Large intestine (tissue), 3 donors: ENCODE data around the gene CLDN8. TPM values are rescaled to one million over a fixed set of nuclear protein-coding genes. Genes with fewer than 3 reads are reported as not detected.

Source experiments
- DNase-seq, 2 donors: peaks; one replicate each; pipeline versions ENCODE4 v3.0.0 to v3.0.0-alpha.2; 2013
- H3K27ac ChIP-seq: one replicate; pipeline ENCODE4 v1.5.1; 2013; ENCODE audit warnings: low read length
- H3K27me3 ChIP-seq: 2 replicates; pipeline ENCODE4 v1.6.1; 2013; ENCODE audit warnings: low read length; ENCODE audit not compliant: control insufficient read depth, insufficient read depth
- H3K36me3 ChIP-seq: 2 replicates; pipeline ENCODE4 v1.6.1; 2013; ENCODE audit warnings: low read length; ENCODE audit not compliant: control insufficient read depth, insufficient read depth
- H3K4me1 ChIP-seq: one replicate; pipeline ENCODE4 v1.6.1; 2013; ENCODE audit warnings: low read length; ENCODE audit not compliant: control insufficient read depth, insufficient read depth
- H3K4me3 ChIP-seq: one replicate; pipeline ENCODE4 v1.5.1; 2013; ENCODE audit warnings: low read length
- H3K9me3 ChIP-seq: one replicate; pipeline ENCODE4 v1.6.1; 2013; ENCODE audit warnings: mild to moderate bottlenecking, low read depth, low read length, moderate library complexity; ENCODE audit not compliant: control insufficient read depth
- WGBS: methylation state at CpG from one replicate; pipeline ENCODE4 v1.1.5; 2013; ENCODE audit warnings: low lambda C conversion rate; ENCODE audit not compliant: insufficient coverage; 5-methylcytosine and 5-hydroxymethylcytosine counted together
- polyA plus RNA-seq: library from polyadenylated mRNA; unstranded; fragments of 120-200 nt; gene quantifications from one replicate; pipeline ENCODE4 v1.2.1, GENCODE V29; 2013

CLDN8 gene
- polyA plus RNA-seq, 1 donor = not detected

DNA sequence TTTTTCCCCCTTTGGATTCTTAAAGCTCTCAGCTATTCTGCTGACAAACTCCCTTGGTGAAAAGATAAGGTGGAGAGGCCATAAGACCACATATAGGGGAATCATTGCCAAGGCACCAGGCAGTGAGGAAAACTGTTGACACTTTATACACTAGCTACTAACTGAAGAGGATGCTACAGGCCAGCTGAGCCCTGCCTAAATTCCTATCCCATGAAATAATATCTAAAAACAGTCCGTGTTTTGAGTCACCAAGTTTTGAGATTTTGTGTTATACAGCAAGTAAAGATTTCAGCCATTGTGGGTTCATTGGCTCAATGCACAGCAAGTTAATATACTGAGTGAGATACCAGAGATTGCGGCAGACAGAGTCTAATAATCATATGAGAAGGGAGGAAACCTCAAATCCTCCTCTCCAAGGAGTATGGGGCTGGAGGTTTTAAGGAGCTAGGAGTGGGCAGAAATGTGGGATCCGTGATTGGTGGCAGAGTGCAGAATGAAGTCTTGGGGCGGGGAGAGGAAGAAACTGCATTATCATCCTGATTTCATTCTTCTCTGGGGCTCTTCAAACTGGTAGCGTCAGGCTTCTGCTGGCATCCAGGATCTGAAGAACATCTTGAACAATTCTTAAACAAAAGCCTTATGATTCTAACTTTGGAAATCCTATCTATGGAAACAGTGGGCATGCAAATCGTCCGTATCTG is 9.2 kb downstream of the CLDN8 start:
- Histone ChIP-seq H3K4me1 (no peaks in the 10 kb centered on the region), H3K9me3 (no peaks in the 10 kb centered on the region), H3K27ac (no peak overlapping the region), H3K4me3 (no peak overlapping the region), H3K36me3 (no peaks in the 10 kb centered on the region), H3K27me3 (no peaks in the 10 kb centered on the region)
- DNase-seq = no peak
- 71% methylated on average over 1 of the region's 7 CpGs for WGBS

DNA sequence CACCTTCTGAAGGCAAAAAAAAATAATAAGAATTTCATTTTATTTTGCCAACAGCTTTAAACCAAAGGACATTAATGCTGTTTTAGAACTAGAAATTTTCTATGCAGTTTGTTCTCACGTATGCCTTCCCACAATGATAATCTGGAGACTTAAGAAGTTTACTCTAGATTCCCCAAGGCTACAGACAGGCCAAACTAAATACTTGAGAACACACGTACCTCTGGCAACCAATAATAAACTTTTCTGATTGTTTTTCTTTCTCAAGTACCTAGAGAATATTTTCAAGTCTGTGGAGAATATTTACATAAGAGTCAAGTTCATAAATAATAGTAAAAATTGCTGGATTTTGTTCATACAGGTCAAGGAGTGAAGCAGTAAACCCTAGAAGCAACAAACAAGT is 15.9 kb downstream of the CLDN8 start:
- H3K27ac ChIP-seq = no peak overlapping the region
- no peaks in the 10 kb centered on the region for H3K4me1 ChIP-seq
- no peaks in the 10 kb centered on the region for H3K36me3 ChIP-seq
- DNase-seq = no peak
- no peaks in the 10 kb centered on the region for H3K27me3 ChIP-seq
- H3K4me3 ChIP-seq = no peak overlapping the region
- no peaks in the 10 kb centered on the region for H3K9me3 ChIP-seq
- 86% methylated on average over 1 of the region's 2 CpGs for WGBS

DNA sequence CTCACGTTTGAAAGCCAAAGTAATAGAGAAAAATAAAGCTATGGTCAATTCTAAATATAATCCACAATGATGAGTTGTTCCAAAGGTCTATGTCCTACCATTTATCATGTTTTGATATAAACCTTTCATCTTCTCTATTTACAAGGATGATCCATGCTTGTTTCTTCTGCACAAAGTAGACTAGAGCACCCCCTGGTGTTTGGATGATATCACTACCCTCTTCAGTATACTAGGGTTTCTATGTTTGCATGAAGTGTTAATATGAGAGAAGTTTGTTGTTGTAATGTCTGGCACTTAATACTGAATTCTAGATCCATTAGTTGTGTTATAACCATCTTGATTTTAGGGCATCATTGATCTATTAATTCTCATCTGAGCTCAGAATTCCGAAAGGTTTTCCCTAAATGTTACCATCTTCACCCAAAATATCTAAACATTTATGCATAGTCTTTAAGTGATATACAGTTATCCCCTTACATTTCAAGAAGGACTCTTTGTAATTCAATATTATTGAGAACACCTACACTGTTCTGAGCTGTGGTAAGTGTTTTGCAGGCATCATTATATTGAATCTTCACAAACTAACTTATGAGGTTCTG is 21.1 kb downstream of the CLDN8 start:
- whole genome bisulfite sequencing = 17% methylated on average over 1 of the region's 2 CpGs
- Histone ChIP-seq H3K36me3 (no peaks in the 10 kb centered on the region), H3K9me3 (no peaks in the 10 kb centered on the region), H3K4me3 (no peak overlapping the region), H3K27ac (no peak overlapping the region), H3K4me1 (no peaks in the 10 kb centered on the region), H3K27me3 (no peaks in the 10 kb centered on the region)
- peak in 1 of 2 donors; percentile 7 for DNase-seq

DNA sequence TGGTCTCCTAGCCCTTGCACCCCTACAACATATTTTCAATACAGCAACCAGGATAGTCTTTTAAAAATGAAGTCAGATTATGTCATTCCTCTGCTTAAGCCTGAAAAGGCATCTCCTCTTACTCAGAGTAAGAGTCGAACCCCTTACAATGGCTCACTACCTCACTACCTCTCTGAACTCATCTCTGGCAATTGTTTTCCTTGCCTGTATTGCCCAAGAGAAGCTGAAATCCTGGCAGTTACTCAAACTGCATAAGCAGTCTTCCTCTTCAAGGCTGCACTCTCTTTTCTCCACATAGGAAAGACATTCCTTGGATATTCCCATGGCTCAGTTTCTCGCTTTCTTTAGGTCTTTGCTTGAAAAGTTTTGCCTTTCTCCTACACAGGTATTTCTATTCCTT is 22.7 kb downstream of the CLDN8 start:
- Histone ChIP-seq H3K4me3 (no peak overlapping the region), H3K9me3 (no peaks in the 10 kb centered on the region), H3K27me3 (no peaks in the 10 kb centered on the region), H3K27ac (no peak overlapping the region), H3K36me3 (no peaks in the 10 kb centered on the region), H3K4me1 (no peaks in the 10 kb centered on the region)
- 100% methylated on average over 1 of the region's 2 CpGs for WGBS
- DNase-seq = no peak

DNA sequence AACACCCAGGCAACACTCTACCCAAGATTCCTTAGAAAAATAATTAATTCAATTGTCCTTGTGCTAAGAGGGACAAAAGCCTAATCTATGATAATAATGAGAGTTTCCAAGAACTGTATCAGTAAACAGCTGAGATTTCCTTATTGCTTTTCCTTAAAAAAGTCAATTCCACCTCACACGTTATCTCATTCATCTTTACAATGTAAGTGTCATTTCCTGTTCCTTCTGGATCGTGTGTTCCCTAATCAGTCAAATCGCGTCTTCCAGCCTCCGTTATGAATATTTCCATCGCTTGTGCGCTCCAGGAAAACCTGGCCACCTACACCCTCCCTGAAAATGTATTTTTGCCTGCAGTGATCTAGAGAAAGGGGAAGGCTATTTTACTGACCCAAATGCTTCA is 25.3 kb downstream of the CLDN8 start:
- Histone ChIP-seq H3K27ac (no peak overlapping the region), H3K27me3 (no peaks in the 10 kb centered on the region), H3K4me3 (no peak overlapping the region), H3K4me1 (no peaks in the 10 kb centered on the region), H3K9me3 (no peaks in the 10 kb centered on the region), H3K36me3 (no peaks in the 10 kb centered on the region)
- WGBS = no CpG with 5 or more reads among the region's 7 CpGs
- DNase-seq = no peak

DNA sequence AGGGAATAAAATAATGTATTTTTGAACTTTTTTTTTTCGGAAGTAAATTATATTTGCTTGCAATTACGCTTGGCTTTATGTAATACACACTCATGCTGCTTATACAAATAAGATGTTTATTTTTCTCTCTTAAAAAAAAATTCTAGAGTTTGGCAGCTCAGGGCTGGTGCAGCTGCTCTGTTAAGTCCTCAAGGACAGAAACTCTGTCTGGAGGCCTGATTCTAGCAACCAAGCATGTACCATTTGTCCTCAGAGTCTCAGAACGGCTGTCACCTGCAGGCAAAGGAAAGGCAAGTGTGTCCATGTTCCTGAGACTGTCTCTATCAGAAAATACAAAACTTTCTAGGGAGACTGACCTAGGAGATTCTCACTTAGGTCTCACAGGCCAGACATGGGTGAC is 26.1 kb downstream of the CLDN8 start:
- Histone ChIP-seq H3K9me3 (no peaks in the 10 kb centered on the region), H3K27me3 (no peaks in the 10 kb centered on the region), H3K36me3 (no peaks in the 10 kb centered on the region), H3K4me3 (no peak overlapping the region), H3K27ac (no peak overlapping the region), H3K4me1 (no peaks in the 10 kb centered on the region)
- WGBS = 65% methylated on average over 2 of the region's 3 CpGs
- no peak for DNase-seq

DNA sequence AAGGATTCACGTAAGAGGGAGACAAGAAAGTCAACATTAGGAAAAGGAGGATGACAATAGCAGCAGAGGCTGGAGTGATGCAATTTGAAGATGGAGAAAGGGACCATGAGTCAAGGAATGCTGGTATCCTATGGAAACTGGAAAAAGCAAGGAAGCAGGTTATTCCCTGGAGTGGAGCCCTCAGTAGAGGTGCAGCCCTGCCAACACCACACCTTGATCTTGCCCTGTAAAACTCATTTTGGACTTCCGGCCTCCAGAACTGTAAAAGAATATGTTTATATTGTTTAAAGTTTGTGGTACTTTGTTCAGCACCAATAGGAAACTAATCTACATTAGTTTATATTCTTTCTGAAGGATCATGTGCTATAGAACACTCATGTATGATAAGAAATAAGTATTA is 29.7 kb downstream of the CLDN8 start:
- H3K9me3 ChIP-seq = no peaks in the 10 kb centered on the region
- H3K4me3 ChIP-seq = no peak overlapping the region
- DNase-seq = no peak
- no peaks in the 10 kb centered on the region for H3K36me3 ChIP-seq
- no peak overlapping the region for H3K27ac ChIP-seq
- WGBS = 55% methylated on average over 1 of the region's 2 CpGs
- no peaks in the 10 kb centered on the region for H3K4me1 ChIP-seq
- no peaks in the 10 kb centered on the region for H3K27me3 ChIP-seq

DNA sequence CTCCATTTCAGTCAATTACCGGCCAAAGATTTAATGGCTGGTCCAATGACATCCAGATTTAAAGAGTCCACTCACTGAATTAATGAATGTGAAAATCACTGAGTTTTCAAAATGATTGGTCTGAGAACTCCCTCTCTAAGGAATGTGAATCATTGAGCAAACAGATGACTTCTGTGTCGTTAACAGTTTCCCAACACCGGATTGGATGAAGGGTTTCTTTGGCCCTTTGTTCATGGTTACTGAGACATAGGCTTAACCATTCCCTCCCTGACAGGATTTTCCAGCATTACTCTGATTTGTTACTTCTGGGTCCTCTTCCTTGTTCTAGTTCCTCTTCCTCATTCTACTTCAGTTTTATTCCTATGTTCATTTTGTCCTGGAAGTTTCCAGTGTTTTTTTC is 47.8 kb downstream of the CLDN8 start:
- no peak overlapping the region for H3K27ac ChIP-seq
- no peaks in the 10 kb centered on the region for H3K4me1 ChIP-seq
- no peak for DNase-seq
- WGBS = no CpG with 5 or more reads among the region's 3 CpGs
- no peak overlapping the region for H3K4me3 ChIP-seq
- no peaks in the 10 kb centered on the region for H3K36me3 ChIP-seq
- H3K9me3 ChIP-seq = no peaks in the 10 kb centered on the region
- no peaks in the 10 kb centered on the region for H3K27me3 ChIP-seq

DNA sequence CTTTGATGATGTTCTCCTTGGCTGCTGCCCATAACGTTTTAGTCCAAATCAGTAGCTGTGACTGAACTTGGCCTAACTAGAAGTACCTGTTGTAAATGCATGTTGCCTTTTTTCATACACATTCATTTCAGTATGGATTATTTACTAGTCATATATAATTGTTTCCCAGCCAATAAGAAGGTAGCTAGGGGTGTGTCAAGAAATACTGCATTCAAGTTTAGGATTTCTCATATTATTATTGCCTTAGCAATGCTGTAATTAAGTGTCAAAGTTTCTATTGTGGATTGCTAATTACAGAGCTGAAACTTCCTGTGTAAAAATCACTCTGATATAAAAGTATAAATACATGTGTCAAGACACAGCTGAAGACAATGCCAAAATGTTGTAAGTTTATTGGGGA is 49.2 kb downstream of the CLDN8 start, which contains the start of gene CLDN17:
CLDN17 (minus strand) TSS at position 101 of the 400 bp plus-strand sequence. CDS start 188 bp downstream, outside the sequence.
- Histone ChIP-seq H3K4me3 (no peak within 1 kb of the TSS), H3K27me3 (no peaks in the 10 kb centered on the region), H3K9me3 (no peaks in the 10 kb centered on the region), H3K36me3 (no peaks in the 10 kb centered on the region), H3K4me1 (no peaks in the 10 kb centered on the region), H3K27ac (no peak within 1 kb of the TSS)
- no CpG with 5 or more reads among the region's 1 CpG for WGBS
- no peak for DNase-seq

DNA sequence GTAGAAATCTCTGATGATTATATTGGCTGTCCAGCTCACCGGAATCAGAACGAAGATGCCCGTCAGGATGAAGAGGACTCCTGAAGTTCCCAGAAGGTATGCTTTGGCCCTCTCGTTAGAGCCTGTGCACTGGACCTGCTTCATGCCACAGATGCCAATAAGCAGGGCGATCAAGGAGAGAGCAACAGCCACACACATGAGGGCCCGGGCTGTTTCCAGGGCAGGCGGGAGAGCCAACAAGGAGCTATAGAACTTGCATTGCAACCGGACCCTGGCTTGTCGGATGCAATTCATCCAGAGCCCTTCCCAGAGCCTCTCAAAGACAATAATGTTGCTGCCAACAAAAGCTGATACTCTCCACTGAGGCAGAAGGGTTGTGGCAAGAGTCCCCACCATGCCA is 49.7 kb downstream of the CLDN8 start:
- H3K27me3 ChIP-seq = no peaks in the 10 kb centered on the region
- H3K4me3 ChIP-seq = no peak overlapping the region
- no peak for DNase-seq
- H3K9me3 ChIP-seq = no peaks in the 10 kb centered on the region
- WGBS = no CpG with 5 or more reads among the region's 9 CpGs
- no peaks in the 10 kb centered on the region for H3K4me1 ChIP-seq
- H3K27ac ChIP-seq = no peak overlapping the region
- no peaks in the 10 kb centered on the region for H3K36me3 ChIP-seq

DNA sequence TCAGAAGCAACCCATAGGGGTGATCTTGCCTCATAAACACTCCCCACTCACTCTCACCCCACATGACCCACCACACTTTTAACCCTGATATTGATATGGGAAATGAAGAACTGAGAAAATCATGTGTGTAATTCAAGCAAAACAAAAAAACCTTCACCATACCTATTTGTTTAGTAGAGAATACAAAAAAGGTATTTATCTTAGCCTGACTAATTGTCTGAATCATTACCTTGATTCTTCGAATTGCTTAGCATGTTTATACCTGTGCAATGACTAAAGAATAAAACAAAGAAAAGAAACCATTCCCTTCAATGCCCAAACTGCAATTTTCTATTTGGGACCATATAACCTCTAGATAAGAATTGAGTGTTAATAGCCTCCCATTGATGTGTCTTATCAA is 51.1 kb downstream of the CLDN8 start:
- no peaks in the 10 kb centered on the region for H3K27me3 ChIP-seq
- no peak overlapping the region for H3K27ac ChIP-seq
- no peaks in the 10 kb centered on the region for H3K36me3 ChIP-seq
- no peaks in the 10 kb centered on the region for H3K9me3 ChIP-seq
- 45% methylated on average over 1 of the region's 1 CpG for WGBS
- DNase-seq = no peak
- H3K4me3 ChIP-seq = no peak overlapping the region
- no peaks in the 10 kb centered on the region for H3K4me1 ChIP-seq
